T-helper 1 cell treated with Interleukin-12 subunit alpha and Interleukin-12 subunit beta and Interleukin-4 antibody, amounts not matched to agents 30 μg/mL and 1 μg/mL, for 36 hours (primary cell): ENCODE data around the gene SNX30.

Experiments
- H3K27ac Mint-ChIP-seq: one replicate; pipeline ENCODE4 v1.8.0; 2021; ENCODE audit warnings: mild to moderate bottlenecking, mixed read lengths
- H3K27me3 Mint-ChIP-seq: one replicate; pipeline ENCODE4 v1.8.0; 2021; ENCODE audit warnings: low read depth, mixed read lengths
- H3K36me3 Mint-ChIP-seq: one replicate; pipeline ENCODE4 v1.8.0; 2021; ENCODE audit warnings: low read depth, mixed read lengths
- H3K4me1 Mint-ChIP-seq: one replicate; pipeline ENCODE4 v1.8.0; 2021; ENCODE audit warnings: low read depth, mixed read lengths
- H3K4me3 Mint-ChIP-seq: one replicate; pipeline ENCODE4 v1.8.0; 2021; ENCODE audit warnings: mild to moderate bottlenecking, moderate library complexity, mixed read lengths
- H3K9me3 Mint-ChIP-seq: one replicate; pipeline ENCODE4 v1.8.0; 2021; ENCODE audit warnings: mixed read lengths

The SNX30 gene

GRCh38 chr9:112844771-112845542 lies 94.4 kb downstream of the SNX30 start:
- Mint-ChIP-seq H3K36me3 (no peaks in the 10 kb centered on the region), H3K4me1 (peaks cover 10% of the 10 kb centered on the region), H3K9me3 (no peaks in the 10 kb centered on the region), H3K27me3 (no peaks in the 10 kb centered on the region), H3K27ac (no peak overlapping the region), H3K4me3 (no peak overlapping the region)

- H3K27me3 Mint-ChIP-seq, result no peaks in the 10 kb centered on the region
- H3K4me3 Mint-ChIP-seq, result no peak overlapping the region
- H3K9me3 Mint-ChIP-seq, result no peaks in the 10 kb centered on the region
- peaks cover 10% of the 10 kb centered on the region for H3K4me1 Mint-ChIP-seq
- no peak overlapping the region for H3K27ac Mint-ChIP-seq
- H3K36me3 Mint-ChIP-seq, result peaks cover 2% of the 10 kb centered on the region
Observed at GRCh38 chr9:112846528-112847488, 96.2 kb downstream of the SNX30 start.

- H3K27ac Mint-ChIP-seq, result no peak overlapping the region
Observed at GRCh38 chr9:112848316-112849151, 98.0 kb downstream of the SNX30 start.

DNA sequence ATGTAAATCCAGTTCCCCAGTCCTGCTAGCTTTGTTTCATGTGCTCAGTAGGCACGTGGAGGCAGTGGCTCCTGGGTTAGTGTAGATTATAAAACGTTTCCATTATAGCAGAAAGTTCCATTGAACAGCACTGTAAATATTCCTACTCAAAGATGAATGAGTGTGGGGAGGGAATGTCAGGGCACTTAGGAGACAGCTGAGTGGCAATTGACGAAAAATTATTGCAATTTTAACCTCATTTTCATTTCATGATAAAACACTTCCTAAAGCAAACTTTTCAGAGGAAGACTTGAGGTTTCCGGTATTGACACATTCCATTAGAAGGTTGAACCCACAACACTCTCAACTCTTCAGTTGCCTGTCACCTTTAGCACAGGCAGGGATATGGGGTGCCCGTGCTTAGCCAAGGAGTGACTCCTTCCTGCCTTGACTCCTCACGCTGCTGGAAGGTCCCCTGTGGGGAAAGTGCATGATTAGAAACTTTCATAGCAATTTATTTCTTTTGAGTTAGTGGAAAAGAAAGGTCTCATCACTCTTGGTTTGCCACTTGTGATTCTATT lies 98.9 kb downstream of the SNX30 start:
- no peaks in the 10 kb centered on the region for H3K9me3 Mint-ChIP-seq
- H3K4me1 Mint-ChIP-seq, result peaks cover 8% of the 10 kb centered on the region
- no peak overlapping the region for H3K4me3 Mint-ChIP-seq
- no peaks in the 10 kb centered on the region for H3K27me3 Mint-ChIP-seq
- H3K36me3 Mint-ChIP-seq, result peaks cover 2% of the 10 kb centered on the region
- H3K27ac Mint-ChIP-seq, result no peak overlapping the region

More at GRCh38 chr9:112848316-112849151, 98.0 kb downstream of the SNX30 start:
- Mint-ChIP-seq H3K27me3 (no peaks in the 10 kb centered on the region), H3K36me3 (peaks cover 2% of the 10 kb centered on the region), H3K4me1 (peaks cover 10% of the 10 kb centered on the region), H3K9me3 (no peaks in the 10 kb centered on the region), H3K4me3 (no peak overlapping the region)

GRCh38 chr9:112850840-112851239 lies 100.3 kb downstream of the SNX30 start:
- H3K9me3 Mint-ChIP-seq, result no peaks in the 10 kb centered on the region
- peaks cover 2% of the 10 kb centered on the region for H3K36me3 Mint-ChIP-seq
- H3K27me3 Mint-ChIP-seq, result no peaks in the 10 kb centered on the region
- H3K4me1 Mint-ChIP-seq, result peaks cover 3% of the 10 kb centered on the region
- no peak overlapping the region for H3K27ac Mint-ChIP-seq
- no peak overlapping the region for H3K4me3 Mint-ChIP-seq

- peaks cover 1% of the 10 kb centered on the region for H3K4me1 Mint-ChIP-seq
- no peak overlapping the region for H3K27ac Mint-ChIP-seq
- H3K36me3 Mint-ChIP-seq, result peaks cover 2% of the 10 kb centered on the region
- no peaks in the 10 kb centered on the region for H3K27me3 Mint-ChIP-seq
- H3K4me3 Mint-ChIP-seq, result no peak overlapping the region
- H3K9me3 Mint-ChIP-seq, result no peaks in the 10 kb centered on the region
Observed at GRCh38 chr9:112852741-112853504, 102.4 kb downstream of the SNX30 start.

GRCh38 chr9:112853882-112854585 lies 103.5 kb downstream of the SNX30 start:
- H3K27ac Mint-ChIP-seq, result no peak overlapping the region
- H3K4me3 Mint-ChIP-seq, result no peak overlapping the region
- H3K27me3 Mint-ChIP-seq, result no peaks in the 10 kb centered on the region
- H3K36me3 Mint-ChIP-seq, result peaks cover 2% of the 10 kb centered on the region
- no peaks in the 10 kb centered on the region for H3K4me1 Mint-ChIP-seq
- H3K9me3 Mint-ChIP-seq, result no peaks in the 10 kb centered on the region

- Mint-ChIP-seq H3K4me3 (no peak overlapping the region), H3K27me3 (no peaks in the 10 kb centered on the region), H3K4me1 (no peaks in the 10 kb centered on the region), H3K27ac (no peak overlapping the region), H3K9me3 (no peaks in the 10 kb centered on the region), H3K36me3 (peaks cover 2% of the 10 kb centered on the region)
Observed at GRCh38 chr9:112854657-112855056, 104.1 kb downstream of the SNX30 start.

DNA sequence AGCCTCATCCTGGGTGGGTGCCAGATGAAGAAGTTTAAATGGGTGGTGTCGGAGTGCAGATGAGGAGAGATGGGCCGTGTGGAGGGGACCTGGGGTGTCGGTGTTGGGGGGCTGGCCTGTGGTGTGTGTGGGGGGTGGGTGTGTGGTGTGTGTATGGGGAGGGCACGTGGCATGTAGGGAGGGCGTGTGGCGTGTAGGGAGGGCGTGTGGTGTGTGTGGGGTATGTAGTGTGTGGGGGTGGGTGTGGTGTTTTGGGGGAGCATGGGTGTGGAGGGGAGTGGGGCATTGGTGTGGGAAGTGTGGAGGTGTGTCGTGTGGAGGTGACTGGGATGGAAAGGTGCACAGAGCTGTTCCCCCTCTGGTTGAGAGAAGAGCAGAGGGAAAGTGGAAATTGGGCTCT lies 105.6 kb downstream of the SNX30 start:
- no peak overlapping the region for H3K27ac Mint-ChIP-seq
- no peaks in the 10 kb centered on the region for H3K9me3 Mint-ChIP-seq
- no peak overlapping the region for H3K4me3 Mint-ChIP-seq
- no peaks in the 10 kb centered on the region for H3K36me3 Mint-ChIP-seq
- H3K27me3 Mint-ChIP-seq, result no peaks in the 10 kb centered on the region
- H3K4me1 Mint-ChIP-seq, result no peaks in the 10 kb centered on the region

DNA sequence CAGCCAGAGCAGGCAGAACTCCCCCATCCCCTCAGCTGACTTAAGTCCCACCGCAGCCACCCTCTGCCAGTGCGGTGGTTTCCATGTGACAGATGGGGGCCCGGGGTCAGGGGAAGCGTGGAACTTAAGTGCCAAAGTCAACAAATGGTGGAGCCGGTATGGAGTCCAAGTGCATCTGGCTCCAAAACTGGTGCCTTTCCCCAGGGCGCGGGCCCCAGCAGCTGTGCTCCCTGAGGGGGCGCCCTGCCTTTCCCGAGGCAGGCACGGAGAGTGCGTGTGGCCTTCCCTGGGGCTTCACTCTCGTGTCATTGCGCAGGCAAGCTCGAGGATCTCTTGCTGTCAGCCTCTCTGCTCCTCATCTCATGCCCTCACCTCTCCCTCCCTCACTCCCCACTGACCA lies 106.3 kb downstream of the SNX30 start:
- no peaks in the 10 kb centered on the region for H3K36me3 Mint-ChIP-seq
- H3K4me3 Mint-ChIP-seq, result no peak overlapping the region
- H3K4me1 Mint-ChIP-seq, result no peaks in the 10 kb centered on the region
- H3K9me3 Mint-ChIP-seq, result no peaks in the 10 kb centered on the region
- no peaks in the 10 kb centered on the region for H3K27me3 Mint-ChIP-seq
- H3K27ac Mint-ChIP-seq, result no peak overlapping the region

DNA sequence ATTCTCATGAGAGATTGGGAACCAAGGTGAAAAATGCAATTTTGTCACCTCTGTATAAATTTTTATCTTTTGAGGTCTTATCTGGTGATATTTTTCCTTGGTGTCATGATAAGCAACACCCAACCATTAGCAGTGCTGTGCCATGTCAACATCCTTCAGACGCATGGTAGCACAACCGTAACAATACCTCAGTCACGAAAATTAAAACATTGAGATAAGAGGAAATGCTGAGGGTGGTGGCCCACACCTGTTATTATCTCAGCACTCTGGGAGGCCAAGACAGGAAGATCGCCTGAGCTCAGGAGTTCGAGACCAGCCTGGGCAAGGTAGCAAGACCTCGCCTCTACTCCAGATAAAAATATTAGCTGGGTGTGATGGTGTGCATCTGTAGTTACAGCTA lies 107.4 kb downstream of the SNX30 start:
- Mint-ChIP-seq H3K27ac (no peak overlapping the region), H3K36me3 (no peaks in the 10 kb centered on the region), H3K4me1 (no peaks in the 10 kb centered on the region), H3K9me3 (no peaks in the 10 kb centered on the region), H3K4me3 (no peak overlapping the region), H3K27me3 (no peaks in the 10 kb centered on the region)

DNA sequence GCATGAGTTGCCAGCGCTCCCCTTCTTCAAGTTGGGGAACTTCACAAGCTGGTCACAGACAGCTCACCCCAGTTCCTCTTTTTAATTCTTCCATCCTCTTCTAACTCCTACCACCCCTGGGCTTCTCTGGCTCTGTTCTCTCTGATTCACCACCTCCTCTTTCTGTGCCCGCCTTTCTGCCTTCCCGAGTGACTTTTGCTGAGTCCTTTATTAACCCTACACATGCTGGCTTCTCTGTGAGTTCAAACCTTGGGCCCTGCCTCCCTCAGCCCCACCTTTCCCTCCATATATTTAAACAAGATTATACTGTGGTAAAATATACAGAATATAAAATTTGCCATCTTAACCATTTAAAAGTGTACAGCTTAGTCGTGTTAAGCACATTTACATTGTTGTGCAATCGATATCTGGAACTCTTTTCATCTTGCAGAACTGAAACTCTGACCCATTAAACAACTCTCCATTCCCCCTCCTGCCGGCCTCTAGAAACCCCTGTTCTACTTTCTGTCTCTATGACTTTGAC lies 108.1 kb downstream of the SNX30 start:
- H3K36me3 Mint-ChIP-seq, result no peaks in the 10 kb centered on the region
- no peaks in the 10 kb centered on the region for H3K9me3 Mint-ChIP-seq
- H3K27me3 Mint-ChIP-seq, result no peaks in the 10 kb centered on the region
- H3K4me3 Mint-ChIP-seq, result no peak overlapping the region
- H3K27ac Mint-ChIP-seq, result no peak overlapping the region
- H3K4me1 Mint-ChIP-seq, result peaks cover 4% of the 10 kb centered on the region

- Mint-ChIP-seq H3K9me3 (no peaks in the 10 kb centered on the region), H3K4me1 (peaks cover 7% of the 10 kb centered on the region), H3K36me3 (no peaks in the 10 kb centered on the region), H3K27ac (no peak overlapping the region), H3K27me3 (no peaks in the 10 kb centered on the region), H3K4me3 (no peak overlapping the region)
Observed at GRCh38 chr9:112860451-112860850, 109.9 kb downstream of the SNX30 start.
